ENCODE results near the gene SND1.

DNA sequence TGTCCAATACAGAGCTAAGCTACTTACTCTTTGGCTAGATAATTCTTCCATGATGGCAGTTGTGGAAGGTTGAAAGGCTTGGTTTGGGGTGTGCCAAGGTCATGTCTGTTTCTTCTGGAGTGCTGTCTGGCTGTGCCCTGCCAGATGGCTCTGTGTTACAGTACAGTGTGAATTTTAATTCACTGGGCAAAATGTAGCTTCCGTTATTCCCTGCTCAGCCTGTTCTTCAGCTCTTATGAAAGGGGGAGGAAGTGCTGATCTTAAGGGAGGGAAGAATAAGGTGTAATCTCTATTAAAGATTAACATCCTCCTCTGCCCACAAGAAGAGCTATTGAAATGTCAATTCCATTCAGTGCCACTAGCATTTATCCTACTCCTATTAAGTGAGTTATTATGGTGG lies 52.2 kb downstream of the SND1 start:
- no peak for TF ChIP-seq PKNOX1 (IDR thresholded peaks at IDR 0.05)
- no peak for TF ChIP-seq FOXM1 (IDR thresholded peaks at IDR 0.05; ENCODE audit: borderline replicate concordance)
- TF ChIP-seq FOXK2 (IDR thresholded peaks at IDR 0.05): no peak
- no peak for TF ChIP-seq SP1 (IDR thresholded peaks at IDR 0.05)
- TF ChIP-seq BHLHE40 (IDR thresholded peaks at IDR 0.05; ENCODE audit: borderline replicate concordance): no peak
- TF ChIP-seq SUZ12 (IDR thresholded peaks at IDR 0.05): no peak
- no peak for TF ChIP-seq TARDBP (IDR thresholded peaks at IDR 0.05)
- TF ChIP-seq HDGF (IDR thresholded peaks at IDR 0.05; ENCODE audit: borderline replicate concordance): no peak
- no peak for TF ChIP-seq FOXA1 (IDR thresholded peaks at IDR 0.05)
- TF ChIP-seq ZNF384 (IDR thresholded peaks at IDR 0.05): no peak
- no peak for TF ChIP-seq L3MBTL2 (conservative IDR thresholded peaks at IDR 0.05)
